Measurements from ENCODE around the gene NADK. TPM values are rescaled to one million over a fixed set of nuclear protein-coding genes. Genes with fewer than 3 reads are reported as not detected.

NADK gene
- total and polyA plus RNA-seq, 2 of the 13 experiments (the other 11 are each of a cell fraction or from before 2014, with no cell fraction given), result 56.6 to 60.1 TPM

- TF ChIP-seq ZNF75D (CRISPR knock-in tag; IDR thresholded peaks at IDR 0.05; ENCODE audit: borderline replicate concordance) (peak; percentile 73; the same call in 1 of the 2 replicates), GATA4 (IDR thresholded peaks at IDR 0.05; ENCODE audit: borderline replicate concordance, low read depth) (0 out of 2 replicates have a peak, but pooled peaks have one; percentile 40), ZNF652 (CRISPR knock-in tag; IDR thresholded peaks at IDR 0.05; ENCODE audit: borderline replicate concordance, low read depth) (no peak), MXI1 (IDR thresholded peaks at IDR 0.05; ENCODE audit: borderline replicate concordance, low read depth, low read length) (peak; percentile 68; the same call in 1 of the 3 replicates), SMYD3 (CRISPR knock-in tag; IDR thresholded peaks at IDR 0.05) (no peak), HNRNPLL (IDR thresholded peaks at IDR 0.05; ENCODE audit: low read depth, low read length, poor library complexity, severe bottlenecking) (peak; percentile 84), NFATC3 (CRISPR knock-in tag; IDR thresholded peaks at IDR 0.05) (no peak), MTA3 (CRISPR knock-in tag; IDR thresholded peaks at IDR 0.05) (no peak), NCOR1 (IDR thresholded peaks at IDR 0.05; ENCODE audit: borderline replicate concordance, low read length) (no peak), GATAD1 (CRISPR knock-in tag; IDR thresholded peaks at IDR 0.05) (no peak; the same call in 1 of the 2 replicates), HNRNPH1 (optimal IDR thresholded peaks at IDR 0.05; ENCODE audit: low read depth, low read length) (no peak), U2AF2 (IDR thresholded peaks at IDR 0.05; ENCODE audit: low read depth, low read length) (no peak), SOX5 (CRISPR knock-in tag; IDR thresholded peaks at IDR 0.05; ENCODE audit: borderline replicate concordance) (0 out of 2 replicates have a peak, but pooled peaks have one; percentile 15), GPN1 (CRISPR knock-in tag; IDR thresholded peaks at IDR 0.05; ENCODE audit: borderline replicate concordance) (no peak), SP4 (CRISPR knock-in tag; IDR thresholded peaks at IDR 0.05) (peak; percentile 61), ZNF770 (CRISPR knock-in tag; IDR thresholded peaks at IDR 0.05) (no peak; the same call in 1 of the 2 replicates), ZNF510 (CRISPR knock-in tag; IDR thresholded peaks at IDR 0.05; ENCODE audit: low read depth) (0 out of 2 replicates have a peak, but pooled peaks have one; percentile 32), ZNF18 (CRISPR knock-in tag; IDR thresholded peaks at IDR 0.05; ENCODE audit: insufficient replicate concordance) (peak; percentile 71), PBX2 (CRISPR knock-in tag; IDR thresholded peaks at IDR 0.05) (no peak)
- TF ChIP-seq, protein P1, sequence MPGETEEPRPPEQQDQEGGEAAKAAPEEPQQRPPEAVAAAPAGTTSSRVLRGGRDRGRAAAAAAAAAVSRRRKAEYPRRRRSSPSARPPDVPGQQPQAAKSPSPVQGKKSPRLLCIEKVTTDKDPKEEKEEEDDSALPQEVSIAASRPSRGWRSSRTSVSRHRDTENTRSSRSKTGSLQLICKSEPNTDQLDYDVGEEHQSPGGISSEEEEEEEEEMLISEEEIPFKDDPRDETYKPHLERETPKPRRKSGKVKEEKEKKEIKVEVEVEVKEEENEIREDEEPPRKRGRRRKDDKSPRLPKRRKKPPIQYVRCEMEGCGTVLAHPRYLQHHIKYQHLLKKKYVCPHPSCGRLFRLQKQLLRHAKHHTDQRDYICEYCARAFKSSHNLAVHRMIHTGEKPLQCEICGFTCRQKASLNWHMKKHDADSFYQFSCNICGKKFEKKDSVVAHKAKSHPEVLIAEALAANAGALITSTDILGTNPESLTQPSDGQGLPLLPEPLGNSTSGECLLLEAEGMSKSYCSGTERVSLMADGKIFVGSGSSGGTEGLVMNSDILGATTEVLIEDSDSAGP (CRISPR knock-in tag; IDR thresholded peaks at IDR 0.05; ENCODE audit: borderline replicate concordance), result peak; percentile 89; the same call in 1 of the 2 replicates
- TF ChIP-seq, protein P2, sequence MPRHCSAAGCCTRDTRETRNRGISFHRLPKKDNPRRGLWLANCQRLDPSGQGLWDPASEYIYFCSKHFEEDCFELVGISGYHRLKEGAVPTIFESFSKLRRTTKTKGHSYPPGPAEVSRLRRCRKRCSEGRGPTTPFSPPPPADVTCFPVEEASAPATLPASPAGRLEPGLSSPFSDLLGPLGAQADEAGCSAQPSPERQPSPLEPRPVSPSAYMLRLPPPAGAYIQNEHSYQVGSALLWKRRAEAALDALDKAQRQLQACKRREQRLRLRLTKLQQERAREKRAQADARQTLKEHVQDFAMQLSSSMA (CRISPR knock-in tag; IDR thresholded peaks at IDR 0.05), result peak; percentile 48; the same call in 1 of the 2 replicates
- TF ChIP-seq, protein P3, sequence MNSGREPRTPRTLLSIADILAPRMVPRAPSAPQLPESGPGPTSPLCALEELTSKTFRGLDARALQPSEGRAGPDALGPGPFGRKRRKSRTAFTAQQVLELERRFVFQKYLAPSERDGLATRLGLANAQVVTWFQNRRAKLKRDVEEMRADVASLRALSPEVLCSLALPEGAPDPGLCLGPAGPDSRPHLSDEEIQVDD (CRISPR knock-in tag; IDR thresholded peaks at IDR 0.05; ENCODE audit: borderline replicate concordance), result no peak; the same call in 1 of the 2 replicates
These were observed 521 bp upstream of the NADK start (continued) for GRCh38 chr1:1778663-1779319.

All from HepG2 (cell line).